Peyer's patch (tissue), 4 donors: ENCODE measurements around the gene SETD2.

Experiments
- CTCF ChIP-seq, 6 experiments: fragments of 450-650 bp in 4 of 6; fragments of 200-600 bp in 2 of 6; sonication (generic) in 1 of 6; IDR thresholded peaks; one replicate each; pipeline ENCODE4 v1.5.1; 2017 to 2019; ENCODE audit warnings: antibody characterized with exemption in 6 of 6, mild to moderate bottlenecking in 3 of 6, moderate library complexity in 1 of 6
- POLR2A ChIP-seq, 2 donors: fragments of 450-650 bp; IDR thresholded peaks; one replicate each; pipeline ENCODE4 v1.5.1; 2017; ENCODE audit warnings: antibody characterized with exemption in 2 of 2, mild to moderate bottlenecking in 2 of 2, moderate library complexity in 2 of 2

- TF ChIP-seq CTCF (IDR thresholded peaks at IDR 0.05), result no peak
- TF ChIP-seq POLR2A (IDR thresholded peaks at IDR 0.05), result no peak
Measured at GRCh38 chr3:47098910-47099309, 65.0 kb downstream of the SETD2 start.
